GM18505 (cell line): ENCODE measurements around the gene TAMALIN.
A peak's percentile ranks its signal among the peaks of the same experiment; 100 is the strongest.

Source experiments
- ATAC-seq: cut with Tn5 transposase; IDR thresholded peaks from one replicate; pipeline ENCODE4 v1.9.1; 2021; ENCODE audit not compliant: unreplicated experiment
- POLR2A ChIP-seq: IDR thresholded peaks from 4 replicates; pipeline ENCODE4 v1.6.1; 2011; ENCODE audit warnings: borderline replicate concordance; ENCODE audit not compliant: insufficient read depth, insufficient read length; ENCODE audit errors: extremely low read depth

TAMALIN gene

DNA sequence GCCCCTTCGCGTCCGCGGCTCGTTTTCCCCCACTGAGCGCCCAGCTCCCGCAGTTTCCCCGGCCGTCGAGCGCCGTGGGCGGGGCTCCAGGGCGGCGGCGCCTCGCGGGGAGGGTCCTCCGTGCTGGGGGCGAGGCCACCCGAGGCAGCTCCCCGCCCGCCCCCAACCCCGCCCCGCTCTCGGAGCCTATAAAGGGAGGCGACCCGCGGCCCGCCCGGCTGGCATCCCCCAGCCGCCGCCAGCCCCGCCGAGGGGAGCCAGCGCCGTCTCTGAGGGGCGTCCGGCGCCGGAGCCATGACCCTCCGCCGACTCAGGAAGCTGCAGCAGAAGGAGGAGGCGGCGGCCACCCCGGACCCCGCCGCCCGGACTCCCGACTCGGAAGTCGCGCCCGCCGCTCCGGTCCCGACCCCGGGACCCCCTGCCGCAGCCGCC, at the start of gene TAMALIN:
Gene TAMALIN, plus strand, starts transcription at position 221 of the 432 bp plus-strand sequence. Its CDS starts 74 bp downstream, at position 295.
- no peak for ATAC-seq
- TF ChIP-seq POLR2A, result no peak

DNA sequence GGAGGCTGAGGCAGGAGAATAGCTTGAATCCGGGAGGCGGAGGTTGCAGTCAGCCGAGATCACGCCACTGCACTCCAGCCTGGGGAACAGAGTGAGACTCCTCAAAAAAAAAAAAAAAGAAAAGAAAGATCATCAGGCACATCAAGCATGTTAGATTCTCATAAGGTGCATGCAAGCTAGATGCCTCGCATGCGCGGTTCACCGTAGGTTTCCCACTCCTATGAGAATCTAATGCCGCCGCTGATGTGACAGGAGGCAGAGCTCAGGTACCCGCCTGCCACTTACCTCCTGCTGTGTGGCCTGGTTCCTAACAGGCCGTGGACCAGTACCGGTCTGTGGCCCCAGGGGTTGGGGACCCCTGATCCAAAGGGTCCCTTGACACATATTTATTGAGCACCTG, 48.2 kb upstream of the TAMALIN start:
- TF ChIP-seq POLR2A, result no peak
- ATAC-seq, result no peak

DNA sequence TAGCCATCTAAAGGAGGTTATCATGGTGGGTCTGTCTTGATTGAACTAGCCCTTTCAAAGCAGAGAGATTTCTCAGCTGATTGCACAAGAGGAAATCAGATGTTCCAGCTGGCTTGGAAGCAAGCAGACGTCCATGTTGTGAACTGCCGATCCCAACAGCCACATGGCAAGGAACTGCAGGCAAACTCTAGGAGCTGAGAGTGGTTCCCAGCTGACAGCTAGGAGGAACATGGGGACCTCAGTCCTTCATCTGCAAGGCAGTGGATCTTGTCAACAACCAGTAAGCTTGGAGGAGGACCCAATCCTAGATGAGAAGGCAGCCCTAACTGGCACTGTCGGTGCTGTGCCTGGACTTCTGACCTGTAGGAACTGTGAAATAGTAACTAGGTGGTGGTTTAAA, 47.5 kb upstream of the TAMALIN start:
- no peak for TF ChIP-seq POLR2A

DNA sequence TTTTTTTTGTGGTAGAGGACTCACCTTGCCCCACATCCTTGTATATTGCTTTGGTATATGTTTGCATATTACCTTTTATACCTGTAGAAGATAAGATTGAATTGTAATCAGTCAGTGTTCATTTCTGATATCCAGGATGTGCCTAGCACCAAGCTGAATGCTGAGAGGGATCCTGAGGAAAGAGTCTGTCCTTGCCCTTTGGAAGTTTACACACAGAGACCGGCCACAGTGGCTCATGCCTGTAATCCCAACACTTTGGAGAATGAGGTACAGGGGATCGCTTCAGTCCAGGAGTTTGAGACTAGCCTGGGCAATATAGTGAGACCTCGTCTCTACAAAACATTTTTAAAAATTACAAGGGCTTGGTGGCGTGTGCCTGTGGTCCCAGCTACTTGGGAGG, 46.8 kb upstream of the TAMALIN start:
- no peak for ATAC-seq
- no peak for TF ChIP-seq POLR2A

More for the DNA sequence above, 47.5 kb upstream of the TAMALIN start:
- ATAC-seq, result no peak

DNA sequence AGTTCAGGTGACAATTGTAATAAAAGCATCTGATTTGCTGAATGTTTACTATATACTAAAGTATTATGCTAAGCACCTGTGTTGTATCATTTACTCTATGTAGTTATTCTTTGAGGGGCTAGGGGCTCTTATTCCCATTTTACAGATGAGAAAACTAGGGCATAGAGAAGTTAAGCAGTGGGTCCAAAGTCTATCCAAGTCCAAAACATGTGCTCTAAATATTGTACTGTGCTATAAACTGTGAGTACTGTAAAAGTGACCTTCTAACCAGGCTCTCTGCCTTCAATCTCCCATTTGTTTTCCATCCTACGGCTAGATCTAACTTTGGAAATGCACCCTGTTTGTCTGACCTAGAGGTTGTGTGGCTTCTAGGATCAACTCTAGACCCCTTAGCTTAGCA, 46.3 kb upstream of the TAMALIN start:
- no peak for TF ChIP-seq POLR2A
- ATAC-seq, result no peak

DNA sequence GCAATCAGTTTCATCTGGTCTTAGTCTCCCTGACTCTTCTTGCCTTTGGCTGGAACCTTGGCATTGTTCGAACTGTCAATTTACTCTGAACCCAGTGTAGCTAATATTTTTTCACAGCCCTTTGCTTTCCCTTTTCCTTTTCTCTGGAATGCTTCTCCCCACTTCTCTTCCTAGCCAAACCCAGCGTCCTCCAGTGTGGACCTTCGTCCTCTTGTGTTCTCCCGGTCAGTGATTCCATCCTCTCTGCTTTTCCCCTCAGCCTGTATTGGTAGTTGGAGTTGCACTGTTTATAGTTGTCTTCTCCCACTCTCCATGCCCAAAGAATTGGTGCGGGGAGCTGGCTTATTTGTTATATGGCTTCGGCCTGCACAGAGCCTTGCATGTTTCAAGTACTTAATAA, 45.9 kb upstream of the TAMALIN start:
- ATAC-seq, result no peak
- TF ChIP-seq POLR2A, result no peak

DNA sequence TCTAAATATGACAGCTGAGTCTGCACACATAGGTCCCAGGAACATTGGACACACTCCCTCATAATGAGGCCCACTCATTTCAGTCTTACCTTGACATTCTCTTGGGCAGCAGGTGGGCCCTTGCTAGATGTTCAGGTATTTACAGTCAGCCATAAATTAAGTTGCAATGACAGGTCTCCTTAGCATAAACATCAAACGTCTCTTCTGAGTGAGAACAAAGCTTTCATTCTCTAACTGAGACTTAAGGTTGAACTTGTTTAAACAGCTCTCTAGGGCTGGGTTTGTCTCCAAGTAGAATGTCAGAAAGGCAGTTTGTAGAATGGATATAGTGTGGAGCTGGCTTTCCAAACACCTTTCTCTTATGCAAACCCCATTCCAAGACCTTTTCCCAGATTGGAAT, 44.9 kb upstream of the TAMALIN start:
- no peak for TF ChIP-seq POLR2A
- no peak for ATAC-seq

DNA sequence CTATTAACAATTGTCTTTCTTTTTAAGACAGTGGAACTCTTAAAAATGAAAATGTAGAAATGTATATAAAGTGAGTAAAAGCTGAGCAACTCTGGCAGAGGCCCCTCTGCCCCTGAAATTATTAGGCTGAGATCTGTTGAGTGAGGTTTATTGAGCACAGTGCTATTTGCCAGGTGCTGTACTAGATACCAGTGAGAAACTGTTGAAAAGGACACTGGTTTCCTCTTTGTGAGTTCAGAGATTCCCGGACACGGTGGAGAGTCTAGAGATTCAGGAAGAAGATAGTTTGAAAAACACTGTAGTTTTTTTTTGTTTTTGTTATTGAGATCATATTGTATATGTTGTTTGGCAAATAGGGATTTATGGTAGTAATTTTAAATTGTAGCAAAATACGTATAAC, 44.0 kb upstream of the TAMALIN start:
- no peak for TF ChIP-seq POLR2A
- no peak for ATAC-seq

DNA sequence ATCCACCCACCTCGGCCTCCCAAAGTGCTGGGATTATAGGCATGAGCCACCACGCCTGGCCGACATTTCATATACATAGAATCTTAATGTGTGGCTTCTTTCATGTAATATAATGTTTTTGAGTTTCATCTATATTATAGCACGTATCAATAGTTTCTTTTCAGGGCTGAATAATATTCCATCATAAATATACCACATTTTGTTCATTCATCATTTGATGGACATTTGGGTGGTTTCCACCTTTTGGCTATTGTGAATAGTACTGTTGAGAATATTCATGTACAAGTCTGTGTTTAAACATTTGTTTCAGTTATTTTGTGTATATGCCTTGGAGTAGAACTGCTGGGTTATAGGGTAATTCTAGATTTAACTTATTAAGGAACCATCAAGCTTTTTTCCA, 43.3 kb upstream of the TAMALIN start:
- no peak for ATAC-seq
- TF ChIP-seq POLR2A, result no peak

DNA sequence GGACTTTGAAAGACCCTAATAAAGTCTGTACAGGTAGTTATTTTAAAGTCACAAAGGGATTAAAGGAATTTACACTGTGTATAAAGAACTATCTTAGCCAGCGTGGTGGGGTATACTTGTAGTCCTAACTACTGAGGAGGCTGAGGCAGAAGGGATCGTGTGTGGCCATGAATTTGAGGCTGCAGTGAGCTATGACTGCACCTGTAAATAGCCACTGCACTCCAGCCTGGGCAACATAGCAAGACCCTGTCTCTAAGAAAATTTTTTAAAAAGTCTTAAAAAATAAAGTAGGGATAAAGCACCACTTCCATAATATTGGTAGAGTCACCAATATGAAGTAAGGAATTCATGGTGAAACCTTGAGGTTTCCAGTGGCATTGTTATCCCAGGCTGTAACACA, 37.1 kb upstream of the TAMALIN start:
- ATAC-seq, result no peak
- no peak for TF ChIP-seq POLR2A

DNA sequence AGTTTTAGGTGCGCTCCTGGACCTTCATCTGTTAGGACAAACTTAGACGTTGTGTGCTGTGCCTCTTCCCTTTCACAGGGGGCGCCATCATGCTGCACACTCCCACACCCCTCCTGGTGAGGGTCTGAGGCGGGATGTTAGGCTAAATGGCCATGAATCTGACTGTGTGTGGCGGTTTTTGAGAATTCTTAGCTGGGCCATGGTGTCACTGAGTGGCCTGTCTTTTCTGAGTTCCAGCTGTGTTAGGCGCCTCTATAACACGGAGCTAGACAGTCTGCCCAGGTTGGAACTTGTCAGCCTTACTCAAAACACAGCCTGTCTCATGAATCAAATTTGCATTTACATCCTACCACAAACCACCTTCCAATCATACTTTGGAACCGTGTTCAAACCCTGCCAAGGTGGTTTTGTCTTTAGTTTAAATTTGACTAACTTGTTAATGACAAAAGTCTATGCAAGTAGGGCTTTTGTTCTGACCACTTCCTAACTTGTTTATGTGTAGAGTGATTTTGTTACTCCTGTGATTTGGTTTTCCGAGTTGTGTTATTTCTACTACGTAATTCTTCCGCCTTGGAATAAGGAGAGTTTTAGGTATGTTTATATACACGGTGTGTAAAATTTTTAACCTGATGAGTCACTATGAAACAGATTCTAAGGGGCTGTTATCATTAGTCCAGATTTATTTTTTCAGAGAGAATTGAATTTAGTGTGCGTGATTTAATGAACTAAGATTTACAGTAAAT, 35.7 kb upstream of the TAMALIN start:
- TF ChIP-seq POLR2A, result no peak
- ATAC-seq, result peak; percentile 74

DNA sequence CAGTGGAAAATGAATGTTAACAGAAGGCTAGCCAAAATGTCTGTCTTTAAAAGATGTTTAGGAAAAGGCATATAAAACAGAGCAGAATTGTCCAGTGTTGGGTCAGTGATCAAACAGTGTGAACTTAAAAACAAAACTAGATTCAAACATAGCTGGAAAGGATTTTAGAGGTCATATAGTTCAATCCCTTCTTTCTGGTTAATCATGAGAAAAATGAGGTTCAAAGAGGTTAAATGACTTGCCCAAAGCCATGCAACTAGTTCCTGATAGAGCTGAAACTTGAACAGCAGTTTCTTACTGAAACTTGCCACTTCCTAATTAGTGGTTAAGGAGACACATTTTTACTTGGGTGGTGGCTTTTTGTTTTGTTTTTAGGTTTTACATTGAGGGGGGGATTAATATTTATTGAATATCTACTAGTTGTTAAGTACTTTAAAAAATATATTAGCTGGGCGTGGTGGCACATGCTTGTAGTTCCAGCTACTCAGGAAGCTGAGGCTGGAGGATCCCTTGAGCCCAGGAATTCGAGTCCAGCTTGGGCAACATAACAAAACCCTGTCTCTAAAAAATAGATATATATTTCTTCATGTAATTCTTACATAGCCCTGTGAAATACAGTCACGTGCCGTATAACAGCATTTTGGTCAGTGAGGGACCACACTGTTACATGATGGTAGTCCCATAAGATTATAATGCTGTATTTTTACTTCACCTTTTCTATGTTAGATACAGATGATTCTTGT, 34.9 kb upstream of the TAMALIN start:
- no peak for TF ChIP-seq POLR2A
- no peak for ATAC-seq

DNA sequence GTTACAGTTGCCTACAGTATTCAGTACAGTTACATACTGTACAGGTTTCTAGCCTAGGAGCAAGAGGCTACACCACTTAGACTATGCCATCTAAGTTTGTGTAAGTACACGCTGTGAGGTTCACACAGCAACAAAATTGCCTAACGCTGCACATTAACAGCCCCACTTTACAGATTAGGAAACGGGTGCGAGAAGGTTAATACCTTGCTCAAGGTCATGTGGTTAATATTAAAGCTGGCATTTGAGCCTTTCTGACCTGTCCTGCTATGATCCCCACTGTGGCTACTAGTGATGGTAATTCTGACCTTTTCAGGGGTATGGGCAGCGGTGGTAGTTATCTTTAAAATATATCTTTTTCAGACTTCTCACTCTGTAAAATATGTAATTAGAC, 34.3 kb upstream of the TAMALIN start:
- no peak for TF ChIP-seq POLR2A
- ATAC-seq, result no peak

DNA sequence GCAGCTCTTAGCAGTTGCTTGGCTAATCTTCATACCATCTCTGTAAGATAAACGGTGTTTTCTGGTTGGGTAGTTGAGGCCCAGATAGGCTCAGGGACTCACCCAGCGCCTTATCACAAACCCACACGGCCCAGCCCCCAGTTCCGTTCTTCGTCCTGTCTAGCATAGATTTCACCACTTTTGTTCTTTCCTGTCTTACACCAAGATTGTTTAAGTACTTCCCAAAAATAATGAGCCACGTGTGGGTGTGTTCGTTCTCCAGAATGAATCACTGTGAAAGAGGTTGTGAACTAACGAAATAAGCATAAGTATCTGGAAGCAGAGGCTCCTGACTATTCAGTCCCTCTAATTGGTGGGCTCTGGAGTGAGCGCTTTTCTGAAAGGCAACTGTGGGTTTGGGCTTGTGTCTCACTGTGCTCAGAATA, 33.9 kb upstream of the TAMALIN start:
- TF ChIP-seq POLR2A, result no peak
- no peak for ATAC-seq
